ENCODE data around the gene SPOCK3.

The SPOCK3 gene

DNA sequence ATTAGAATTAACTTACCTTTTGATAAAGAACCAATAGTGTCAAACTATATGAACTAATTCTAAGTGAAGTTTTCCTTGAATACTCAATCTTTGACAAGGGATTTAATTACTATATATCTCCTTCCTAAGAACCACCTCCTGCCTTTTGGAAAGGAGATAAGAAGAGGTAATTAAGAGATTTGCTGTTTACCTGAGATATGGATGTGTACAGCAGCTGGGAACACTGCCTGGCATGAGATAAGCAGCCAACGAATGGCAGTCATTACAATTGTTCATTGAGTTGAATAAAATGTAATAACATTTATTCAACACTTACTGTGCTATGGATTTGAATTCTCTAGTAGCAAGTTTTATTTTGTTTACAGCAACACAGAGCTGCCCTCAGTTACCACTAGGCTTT lies 407.1 kb downstream of the SPOCK3 start:
- Histone ChIP-seq H3K79me2 (ENCODE audit: insufficient read depth, low read length) (no peaks in the 10 kb centered on the region), H3K9me3 (ENCODE audit: insufficient read depth, low read length, severe bottlenecking) (no peaks in the 10 kb centered on the region), H3K27ac (ENCODE audit: low read length) (no peak overlapping the region), H3K4me3 (ENCODE audit: low read depth in 1 of 2, low read length in 2 of 2) (no peak overlapping the region), H2AFZ (ENCODE audit: low read depth, low read length) (no peak overlapping the region), H4K20me1 (ENCODE audit: insufficient read depth, low read length) (no peaks in the 10 kb centered on the region), H3K4me1 (ENCODE audit: insufficient read depth, low read length) (no peaks in the 10 kb centered on the region), H3K36me3 (ENCODE audit: insufficient read depth, low read length) (no peaks in the 10 kb centered on the region), H3K9ac (ENCODE audit: low read depth, low read length) (no peak overlapping the region), H3K27me3 (ENCODE audit: insufficient read depth, low read length, poor library complexity) (no peaks in the 10 kb centered on the region), H3K4me2 (ENCODE audit: insufficient read depth, low read length) (no peak overlapping the region)
- DNase-seq = no peak
- ATAC-seq (ENCODE audit: insufficient read depth, low read depth) = no peak
- no peak for TF ChIP-seq CTCF (IDR thresholded peaks at IDR 0.05; ENCODE audit: borderline replicate concordance, extremely low read depth, low read length, poor library complexity, severe bottlenecking)
- no peak for TF ChIP-seq EZH2 (IDR thresholded peaks at IDR 0.05; ENCODE audit: borderline replicate concordance, low read depth, low read length, severe bottlenecking)

GRCh38 chr4:166823848-166824247 lies 410.4 kb downstream of the SPOCK3 start:
- Histone ChIP-seq H3K4me2 (ENCODE audit: insufficient read depth, low read length) (no peak overlapping the region), H3K79me2 (ENCODE audit: insufficient read depth, low read length) (no peaks in the 10 kb centered on the region), H3K4me3 (ENCODE audit: low read depth in 1 of 2, low read length in 2 of 2) (no peak overlapping the region), H3K4me1 (ENCODE audit: insufficient read depth, low read length) (no peaks in the 10 kb centered on the region), H3K27ac (ENCODE audit: low read length) (no peak overlapping the region), H4K20me1 (ENCODE audit: insufficient read depth, low read length) (no peaks in the 10 kb centered on the region), H3K36me3 (ENCODE audit: insufficient read depth, low read length) (no peaks in the 10 kb centered on the region), H3K27me3 (ENCODE audit: insufficient read depth, low read length, poor library complexity) (no peaks in the 10 kb centered on the region), H3K9me3 (ENCODE audit: insufficient read depth, low read length, severe bottlenecking) (no peaks in the 10 kb centered on the region), H2AFZ (ENCODE audit: low read depth, low read length) (no peak overlapping the region), H3K9ac (ENCODE audit: low read depth, low read length) (no peak overlapping the region)
- no peak for ATAC-seq (ENCODE audit: insufficient read depth, low read depth)
- TF ChIP-seq EZH2 (IDR thresholded peaks at IDR 0.05; ENCODE audit: borderline replicate concordance, low read depth, low read length, severe bottlenecking) (no peak), CTCF (IDR thresholded peaks at IDR 0.05; ENCODE audit: borderline replicate concordance, extremely low read depth, low read length, poor library complexity, severe bottlenecking) (no peak)
- no peak for DNase-seq

DNA sequence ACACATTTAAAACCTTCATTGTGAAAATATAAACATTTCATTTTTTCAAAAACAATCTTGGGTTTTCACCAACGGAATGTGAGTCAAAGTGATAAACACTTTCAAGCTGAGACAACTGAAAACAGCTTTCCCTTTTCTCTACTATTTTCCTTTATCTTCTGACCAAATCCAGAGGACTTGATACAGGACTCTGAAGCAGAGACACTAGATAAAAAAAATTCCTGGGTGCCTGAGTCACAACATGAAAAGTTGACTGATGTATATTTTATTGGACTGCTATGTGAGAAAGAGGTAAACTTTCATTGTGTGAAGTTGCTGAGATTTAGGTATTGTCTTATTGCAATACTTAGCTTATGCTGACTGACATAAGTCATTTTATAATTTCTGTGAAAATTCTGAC lies 411.2 kb downstream of the SPOCK3 start:
- no peak overlapping the region for H3K9ac ChIP-seq (ENCODE audit: low read depth, low read length)
- TF ChIP-seq EZH2 (IDR thresholded peaks at IDR 0.05; ENCODE audit: borderline replicate concordance, low read depth, low read length, severe bottlenecking) = no peak
- no peak for TF ChIP-seq CTCF (IDR thresholded peaks at IDR 0.05; ENCODE audit: borderline replicate concordance, extremely low read depth, low read length, poor library complexity, severe bottlenecking)
- H3K36me3 ChIP-seq (ENCODE audit: insufficient read depth, low read length) = no peaks in the 10 kb centered on the region
- H3K79me2 ChIP-seq (ENCODE audit: insufficient read depth, low read length) = no peaks in the 10 kb centered on the region
- H2AFZ ChIP-seq (ENCODE audit: low read depth, low read length) = no peak overlapping the region
- DNase-seq = no peak
- H3K27me3 ChIP-seq (ENCODE audit: insufficient read depth, low read length, poor library complexity) = no peaks in the 10 kb centered on the region
- no peak overlapping the region for H3K27ac ChIP-seq (ENCODE audit: low read length)
- H4K20me1 ChIP-seq (ENCODE audit: insufficient read depth, low read length) = no peaks in the 10 kb centered on the region
- H3K4me3 ChIP-seq (ENCODE audit: low read depth in 1 of 2, low read length in 2 of 2) = no peak overlapping the region
- no peaks in the 10 kb centered on the region for H3K9me3 ChIP-seq (ENCODE audit: insufficient read depth, low read length, severe bottlenecking)
- no peak overlapping the region for H3K4me2 ChIP-seq (ENCODE audit: insufficient read depth, low read length)
- H3K4me1 ChIP-seq (ENCODE audit: insufficient read depth, low read length) = no peaks in the 10 kb centered on the region
- no peak for ATAC-seq (ENCODE audit: insufficient read depth, low read depth)

GRCh38 chr4:166822386-166822785 lies 411.9 kb downstream of the SPOCK3 start:
- no peak overlapping the region for H3K9ac ChIP-seq (ENCODE audit: low read depth, low read length)
- H3K9me3 ChIP-seq (ENCODE audit: insufficient read depth, low read length, severe bottlenecking) = no peaks in the 10 kb centered on the region
- H3K27ac ChIP-seq (ENCODE audit: low read length) = no peak overlapping the region
- no peak overlapping the region for H3K4me3 ChIP-seq (ENCODE audit: low read depth in 1 of 2, low read length in 2 of 2)
- no peaks in the 10 kb centered on the region for H3K36me3 ChIP-seq (ENCODE audit: insufficient read depth, low read length)
- ATAC-seq (ENCODE audit: insufficient read depth, low read depth) = no peak
- no peaks in the 10 kb centered on the region for H3K27me3 ChIP-seq (ENCODE audit: insufficient read depth, low read length, poor library complexity)
- H3K4me1 ChIP-seq (ENCODE audit: insufficient read depth, low read length) = no peaks in the 10 kb centered on the region
- no peaks in the 10 kb centered on the region for H3K79me2 ChIP-seq (ENCODE audit: insufficient read depth, low read length)
- DNase-seq = no peak
- no peaks in the 10 kb centered on the region for H4K20me1 ChIP-seq (ENCODE audit: insufficient read depth, low read length)
- TF ChIP-seq CTCF (IDR thresholded peaks at IDR 0.05; ENCODE audit: borderline replicate concordance, extremely low read depth, low read length, poor library complexity, severe bottlenecking) (no peak), EZH2 (IDR thresholded peaks at IDR 0.05; ENCODE audit: borderline replicate concordance, low read depth, low read length, severe bottlenecking) (no peak)
- no peak overlapping the region for H3K4me2 ChIP-seq (ENCODE audit: insufficient read depth, low read length)
- H2AFZ ChIP-seq (ENCODE audit: low read depth, low read length) = no peak overlapping the region

Data from DND-41 (cell line).